Iris pigment epithelial cell (primary cell): ENCODE data around the gene EML4.
A peak's percentile ranks its signal among the peaks of the same experiment; 100 is the strongest.

Source experiments
- DNase-seq: peaks from one replicate; pipeline ENCODE4 v3.0.0-alpha.2; 2011; ENCODE audit warnings: low read depth

EML4 gene

GRCh38 chr2:42137125-42137841 is 31.9 kb upstream of the EML4 start:
- DNase-seq = no peak

- DNase-seq = peak; percentile 99
Measured at GRCh38 chr2:42138163-42139015, 30.8 kb upstream of the EML4 start.

GRCh38 chr2:42139101-42139500 is 30.1 kb upstream of the EML4 start:
- peak; percentile 21 for DNase-seq

- DNase-seq = no peak
Measured at GRCh38 chr2:42140496-42140895, 28.7 kb upstream of the EML4 start.

GRCh38 chr2:42141687-42142546 is 27.2 kb upstream of the EML4 start:
- DNase-seq = peak; percentile 81

- DNase-seq = peak; percentile 46
Measured at GRCh38 chr2:42142547-42143184, 26.5 kb upstream of the EML4 start.

- peak; percentile 71 for DNase-seq
Measured at GRCh38 chr2:42147641-42148274, 21.4 kb upstream of the EML4 start.

- no peak for DNase-seq
Measured at GRCh38 chr2:42150159-42150558, 19.0 kb upstream of the EML4 start.

GRCh38 chr2:42153944-42154581 is 15.1 kb upstream of the EML4 start:
- no peak for DNase-seq

- DNase-seq = no peak
Measured at GRCh38 chr2:42156721-42157120, 12.4 kb upstream of the EML4 start.

- no peak for DNase-seq
Measured at GRCh38 chr2:42161444-42161843, 7.7 kb upstream of the EML4 start.

GRCh38 chr2:42163444-42164045 is 5.6 kb upstream of the EML4 start:
- no peak for DNase-seq

GRCh38 chr2:42164046-42164445 is 5.1 kb upstream of the EML4 start:
- DNase-seq = no peak

- DNase-seq = no peak
Measured at GRCh38 chr2:42164971-42165370, 4.2 kb upstream of the EML4 start.

GRCh38 chr2:42167458-42167857 is 1.7 kb upstream of the EML4 start:
- no peak for DNase-seq

GRCh38 chr2:42168459-42169099 is 574 bp upstream of the EML4 start:
- DNase-seq = no peak

- DNase-seq = peak; percentile 24
Measured at GRCh38 chr2:42169874-42170521, 845 bp downstream of the EML4 start.

GRCh38 chr2:42170619-42171395 is 1.7 kb downstream of the EML4 start:
- DNase-seq = no peak
